G401.6 (cell line): ENCODE results near the gene PNPLA5.
"Not testable (repeated sequence)": the region's sequence is repeated elsewhere in the genome, so short reads cannot be mapped to it uniquely, and the experiment has no call there.

Experiments used
- FAIRE-seq: peaks from 2 replicates; lab custom pipeline; 2012; peaks lifted over from hg19 to GRCh38; lab: Jason Lieb, UNC

Gene PNPLA5

DNA sequence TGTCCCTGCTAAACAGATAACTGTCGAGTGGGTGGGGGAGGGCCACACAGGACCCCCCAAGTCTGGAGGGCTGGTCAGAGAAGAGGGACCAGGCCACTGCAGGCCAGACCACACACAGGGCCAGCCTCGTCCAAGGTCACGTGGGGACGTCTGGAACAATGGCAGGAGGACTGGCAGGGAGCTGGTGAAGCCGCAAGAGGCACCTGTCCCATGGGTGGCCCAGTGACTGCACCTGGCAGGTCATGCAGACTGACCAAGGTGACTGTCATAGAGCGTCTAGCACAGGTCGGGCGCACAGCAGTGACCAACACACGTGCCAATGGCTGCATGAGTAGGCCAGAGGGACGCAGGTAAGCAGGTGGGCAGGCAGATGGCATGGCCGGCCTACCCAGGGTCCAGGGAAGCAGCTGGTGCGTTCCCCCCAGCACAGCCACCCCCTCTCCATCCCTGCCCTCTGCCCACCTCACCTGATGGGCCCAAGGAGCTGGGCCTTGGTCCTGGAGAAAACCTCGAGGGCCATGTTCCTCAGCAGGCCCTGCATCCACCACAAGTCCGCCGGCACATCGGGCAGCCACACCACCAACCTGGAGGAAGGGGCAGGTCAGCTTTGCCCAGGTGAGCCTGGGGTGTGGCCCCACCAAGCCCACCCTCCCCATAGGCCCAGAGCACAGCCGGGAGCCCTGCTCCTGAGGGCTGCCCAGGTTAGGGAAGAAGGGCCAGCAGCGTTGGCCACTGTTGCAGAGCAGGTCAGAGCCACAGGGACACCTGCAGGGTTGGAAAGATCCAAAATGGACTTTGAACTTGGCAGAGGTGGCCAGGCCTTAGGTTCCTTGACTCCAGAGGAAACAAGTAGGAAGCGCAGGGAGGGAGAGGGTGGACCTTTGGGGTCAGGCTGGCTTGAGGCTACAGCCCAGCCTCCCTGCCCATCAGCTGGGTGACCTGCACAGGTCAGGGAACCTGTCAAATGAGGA is 10.4 kb downstream of the PNPLA5 start:
- no peak for FAIRE-seq

DNA sequence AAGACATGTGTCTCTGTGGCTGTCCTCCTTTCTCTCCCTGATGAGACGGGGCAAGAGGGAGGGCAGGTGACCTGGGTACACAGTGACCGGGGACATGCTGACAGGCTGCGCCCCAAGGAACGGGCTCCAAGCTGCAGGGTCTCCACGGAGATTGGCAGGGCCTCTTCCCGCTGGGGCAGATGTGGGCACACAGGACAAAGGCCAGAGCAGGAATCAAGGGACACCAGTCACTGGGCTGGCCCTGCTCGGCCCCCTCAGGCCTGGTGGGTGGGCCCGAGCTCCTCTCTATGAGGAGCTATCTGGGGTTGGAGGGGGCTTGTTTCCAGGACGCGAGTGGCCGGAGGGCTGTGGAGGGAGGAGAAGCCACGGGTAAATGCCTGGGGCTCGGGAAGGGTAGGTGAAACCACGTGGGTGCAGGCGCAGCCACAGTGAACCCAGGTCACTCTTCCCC is 11.2 kb downstream of the PNPLA5 start:
- FAIRE-seq = no peak

DNA sequence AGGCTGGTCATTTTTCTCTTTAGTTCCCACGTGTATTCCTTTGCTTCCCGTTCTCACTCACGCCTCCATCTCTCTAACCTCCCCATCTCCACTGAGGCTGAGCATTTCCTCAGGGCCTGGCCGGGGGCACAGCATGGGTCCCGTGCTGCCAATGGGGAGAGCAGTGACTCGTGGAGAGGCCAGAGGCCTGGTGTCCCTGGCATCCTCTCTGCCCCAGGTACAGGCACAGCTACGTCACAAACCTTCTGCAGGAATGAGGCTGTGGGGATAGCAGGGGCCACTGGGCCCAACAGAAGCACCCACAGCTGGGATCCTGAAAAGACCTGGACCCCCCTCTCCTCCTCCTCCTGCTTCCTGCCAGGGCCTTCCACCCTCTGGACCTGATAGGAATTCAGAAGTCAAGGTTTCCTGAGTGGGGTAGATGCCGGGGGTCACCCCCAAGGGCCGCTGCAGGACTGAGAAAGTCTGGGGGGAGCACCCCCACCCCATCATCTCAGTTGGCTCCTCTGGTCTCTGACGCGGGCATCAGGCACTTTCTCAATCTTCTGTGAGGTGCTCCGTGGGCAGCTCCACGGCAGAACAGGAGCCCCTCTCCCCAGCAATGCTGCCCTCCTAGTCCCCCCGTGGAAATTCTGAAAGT is 11.8 kb downstream of the PNPLA5 start:
- no peak for FAIRE-seq

DNA sequence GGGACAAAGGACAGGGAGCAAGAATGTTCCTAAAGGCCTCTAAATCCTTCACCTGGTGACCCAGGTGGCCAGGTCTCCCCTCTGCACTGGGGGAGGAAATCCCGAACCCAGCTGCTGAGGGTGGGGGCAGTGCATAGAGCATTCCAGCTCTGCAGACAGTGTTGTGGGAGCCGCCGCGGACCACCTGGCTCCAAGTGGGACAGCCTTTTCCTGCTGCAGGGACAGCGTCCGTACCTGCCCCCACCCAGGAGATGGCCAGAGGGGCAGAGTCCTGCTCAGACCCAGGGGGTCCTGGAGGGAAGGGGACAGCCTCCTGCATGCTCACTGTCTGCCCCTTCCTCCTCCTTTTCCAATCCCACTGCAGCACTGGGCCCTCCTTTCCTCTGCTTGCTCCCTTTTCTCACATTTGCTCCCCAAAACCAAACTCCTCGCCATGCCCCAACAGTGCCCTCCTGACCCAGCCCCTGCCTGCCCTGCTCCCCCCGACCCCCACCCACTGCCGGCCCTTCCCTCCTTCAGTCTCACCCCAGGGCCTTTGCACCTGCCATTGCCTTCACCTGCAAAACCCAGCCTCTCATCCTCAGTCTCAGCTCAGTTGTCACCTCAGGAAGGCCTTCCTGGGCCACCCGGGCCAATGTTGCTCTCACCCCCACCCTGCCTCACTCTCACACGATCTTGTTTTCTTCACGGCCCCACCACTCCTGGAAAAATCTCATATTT is 12.8 kb downstream of the PNPLA5 start:
- no peak for FAIRE-seq

DNA sequence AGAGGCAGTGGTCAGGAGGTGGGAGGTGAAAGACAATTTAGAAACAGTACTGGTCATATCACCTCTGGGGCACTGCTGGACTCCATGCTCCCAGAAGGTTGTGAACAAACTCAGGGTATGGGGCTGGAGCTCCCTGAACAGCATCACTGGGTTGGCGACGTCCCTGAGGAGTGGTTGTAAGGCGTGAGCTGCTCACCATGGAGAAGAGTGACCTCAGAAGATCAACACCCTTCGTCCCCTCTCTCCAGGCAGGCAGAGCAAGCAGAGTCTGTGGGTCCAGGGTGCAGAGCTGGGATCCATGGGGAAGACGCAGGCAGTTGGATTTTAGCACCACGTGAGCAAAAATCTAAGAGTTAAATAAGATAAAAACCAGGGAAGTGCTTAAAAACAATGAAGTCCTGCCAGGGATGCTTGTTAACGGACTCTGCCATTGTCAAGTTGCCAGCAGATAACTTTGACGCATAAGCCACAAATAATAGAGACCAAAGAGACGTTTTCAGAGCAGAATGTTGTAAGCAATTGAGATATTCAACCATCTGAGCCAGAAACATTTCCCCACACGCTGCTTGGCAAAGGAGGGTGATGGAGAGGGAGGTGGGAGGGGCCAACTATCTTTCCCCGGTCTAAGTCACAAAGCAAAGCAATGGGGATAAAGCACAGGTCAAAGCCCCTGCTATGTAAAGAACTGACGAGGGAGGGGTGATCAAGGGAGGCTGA is 13.6 kb downstream of the PNPLA5 start:
- no peak for FAIRE-seq

DNA sequence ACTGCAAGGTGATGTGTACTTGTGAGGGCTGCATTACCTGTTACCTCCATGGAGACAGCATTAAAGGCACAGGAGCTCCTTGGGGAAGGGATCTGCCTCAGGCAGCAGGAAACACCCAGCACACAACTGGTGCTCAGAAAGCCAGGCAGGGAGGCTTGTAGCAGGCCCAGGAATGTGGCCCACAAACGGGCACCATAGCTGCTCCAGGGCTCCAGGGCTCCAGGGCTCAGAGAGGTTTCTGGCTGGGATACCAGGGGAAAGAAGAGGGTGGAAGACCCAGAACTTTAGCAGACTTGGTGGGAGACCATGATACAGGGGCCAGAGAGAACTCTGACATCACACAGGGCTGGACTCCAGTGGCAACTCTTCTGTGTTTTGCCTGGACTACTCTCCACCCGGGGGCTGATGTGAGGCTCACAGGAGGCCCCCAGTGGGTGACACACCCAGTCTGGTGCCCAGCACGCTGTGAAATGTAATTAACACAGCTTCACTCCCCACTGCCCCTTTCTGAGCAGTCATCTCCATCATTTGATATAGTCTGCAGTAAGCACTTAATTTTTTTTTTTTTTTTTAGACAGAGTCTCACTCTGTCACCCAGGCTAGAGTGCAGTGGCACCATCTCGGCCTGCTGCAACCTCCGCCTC is 14.8 kb downstream of the PNPLA5 start:
- no peak for FAIRE-seq

DNA sequence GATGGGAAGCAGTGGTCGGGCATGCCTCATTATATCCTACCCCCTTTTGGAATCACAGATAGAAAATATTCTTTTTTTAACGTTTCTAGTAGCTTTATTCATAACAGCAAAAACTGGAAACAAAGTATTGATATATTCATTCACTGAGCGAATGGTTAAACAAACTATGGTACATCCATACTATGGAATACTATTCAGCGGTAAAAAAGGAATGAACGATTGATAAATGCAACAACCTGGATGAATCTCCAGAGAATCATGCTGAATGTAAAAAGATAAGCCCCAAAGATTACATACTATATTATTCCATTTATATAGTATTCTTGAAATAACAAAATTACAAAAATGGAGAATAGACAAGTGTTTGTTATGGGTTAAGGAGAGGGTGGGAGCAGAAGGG is 22.0 kb downstream of the PNPLA5 start:
- FAIRE-seq = no peak

DNA sequence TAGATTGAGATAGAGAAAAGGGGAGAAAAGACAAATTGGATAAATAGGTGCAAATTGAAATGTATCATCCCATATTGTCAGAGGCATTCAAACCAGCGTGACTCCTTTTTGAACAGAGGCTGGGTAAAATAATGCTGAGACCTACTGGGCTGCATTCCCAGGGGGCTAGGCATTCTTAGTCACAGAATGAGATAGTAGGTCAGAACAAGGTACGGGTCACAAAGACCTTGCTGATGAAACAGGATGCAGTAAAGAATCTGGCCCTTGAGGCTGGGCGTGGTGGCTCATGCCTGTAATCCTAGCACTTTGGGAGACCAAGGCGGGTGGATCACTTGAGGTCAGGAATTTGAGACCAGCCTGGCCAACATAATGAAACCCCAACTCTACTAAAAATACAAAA is 22.8 kb downstream of the PNPLA5 start:
- not testable (repeated sequence) for FAIRE-seq

DNA sequence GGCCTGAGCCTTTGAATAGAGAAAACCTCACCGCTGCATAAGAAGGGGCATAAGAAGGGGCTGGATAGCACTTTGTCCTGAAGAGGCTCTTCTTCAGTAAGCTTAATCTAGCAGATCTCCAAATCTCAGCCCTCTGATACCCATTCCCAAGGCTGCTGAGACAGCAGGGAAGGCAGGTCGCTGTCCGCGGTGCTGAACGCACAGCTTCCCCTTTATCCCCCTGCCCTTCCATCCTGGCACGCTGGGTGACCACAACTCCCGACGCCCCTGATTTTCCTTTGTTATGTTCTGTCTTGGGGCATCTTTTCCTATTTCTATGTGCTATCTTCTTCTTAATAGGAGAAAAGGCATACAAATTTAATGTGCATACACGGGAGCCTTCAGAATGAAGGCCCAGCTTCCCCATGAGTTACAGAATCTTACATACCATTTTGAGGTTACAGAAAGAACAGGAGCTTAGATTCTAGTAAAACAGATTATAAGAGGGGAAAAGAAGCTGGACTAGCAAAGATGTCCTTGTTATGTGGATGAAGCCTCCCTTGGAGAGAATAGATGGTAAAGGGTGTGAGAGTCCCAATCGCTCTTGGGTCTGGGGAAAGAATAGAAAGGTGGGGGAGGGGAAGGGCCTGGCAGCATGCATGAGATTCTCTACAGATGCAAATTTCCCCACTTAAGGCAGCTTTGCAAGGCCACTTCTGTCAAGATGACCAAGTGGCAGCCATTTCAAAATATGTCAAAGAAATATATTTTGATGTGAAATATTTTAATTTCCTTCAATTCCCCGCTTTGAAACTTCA is 23.8 kb downstream of the PNPLA5 start:
- no peak for FAIRE-seq

DNA sequence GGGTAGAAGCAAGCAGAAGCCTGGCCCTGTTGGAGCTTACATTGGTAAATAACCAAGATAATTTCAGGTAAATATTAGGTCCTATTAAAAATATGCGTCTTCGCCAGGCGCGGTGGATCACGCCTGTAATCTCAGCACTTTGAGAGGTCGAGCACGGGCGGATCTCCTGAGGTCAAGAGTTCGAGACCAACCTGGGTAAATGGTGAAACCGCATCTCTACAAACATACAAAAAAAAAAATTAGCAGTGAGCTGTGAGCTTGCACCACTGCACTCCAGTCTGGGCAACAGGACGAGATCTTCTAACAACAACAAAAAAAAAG is 29.0 kb downstream of the PNPLA5 start:
- FAIRE-seq = no peak

DNA sequence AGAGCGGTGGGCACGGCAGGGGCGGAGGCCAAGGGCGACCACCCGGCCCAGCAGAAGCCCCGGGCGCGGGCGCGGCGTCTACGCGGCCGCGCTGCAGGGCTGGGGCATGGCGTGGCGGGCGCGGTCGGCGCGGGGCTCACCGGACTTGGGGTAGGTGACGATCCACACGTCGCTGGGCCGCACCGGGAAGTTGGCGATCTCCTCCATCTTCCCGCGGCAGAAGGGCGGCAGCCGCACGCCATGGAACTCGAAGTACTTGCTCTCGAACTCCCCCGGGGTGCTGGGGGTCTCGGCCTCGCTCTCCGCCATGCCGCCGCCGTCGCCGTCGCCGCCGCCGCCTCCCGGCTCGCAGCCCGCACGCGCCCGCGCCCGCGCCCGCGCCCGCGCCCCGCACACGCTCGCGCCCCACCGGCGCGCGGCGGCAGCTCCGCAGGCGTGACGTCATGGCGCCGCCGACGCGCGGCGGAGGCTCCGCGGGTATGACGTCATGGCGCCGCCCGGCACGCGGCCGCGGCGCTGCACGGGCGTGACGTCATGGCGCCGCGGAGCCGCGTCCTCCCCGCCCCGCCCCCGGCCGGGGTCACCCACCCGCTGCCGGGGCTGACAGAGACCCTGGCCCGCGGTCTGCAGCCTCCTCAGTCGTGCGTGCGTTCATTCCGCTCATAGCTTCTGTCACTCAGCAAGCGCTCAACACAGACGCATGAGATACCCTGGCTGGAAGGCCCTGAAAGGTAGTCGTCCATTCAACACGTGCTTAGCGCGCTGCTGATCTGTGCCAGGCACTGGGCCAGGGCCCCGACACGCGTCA is 29.5 kb downstream of the PNPLA5 start, which contains the start of gene SULT4A1:
SULT4A1 (minus strand) TSS at position 440 of the 808 bp plus-strand sequence; CDS start at position 309, 131 bp downstream.
- no peak for FAIRE-seq

DNA sequence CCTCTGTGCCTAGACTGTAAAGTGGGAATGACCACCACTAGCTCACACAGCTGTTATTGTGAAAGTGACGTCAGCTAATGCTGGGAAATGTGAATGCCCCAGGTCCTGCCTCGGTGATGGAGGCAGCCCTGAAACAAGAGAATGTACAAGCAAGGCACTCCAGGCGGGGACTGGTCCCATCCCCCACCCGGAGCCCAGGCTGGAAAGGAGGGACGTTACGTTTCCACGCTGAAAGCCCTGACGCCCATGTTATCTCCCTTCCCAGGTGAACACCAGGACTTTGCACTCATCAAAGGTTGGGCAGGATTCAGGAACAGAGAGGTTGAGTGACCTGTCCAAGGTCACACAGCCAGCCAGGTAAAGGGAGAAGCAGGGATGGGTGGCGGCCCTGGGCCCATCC is 30.3 kb downstream of the PNPLA5 start:
- FAIRE-seq = no peak

DNA sequence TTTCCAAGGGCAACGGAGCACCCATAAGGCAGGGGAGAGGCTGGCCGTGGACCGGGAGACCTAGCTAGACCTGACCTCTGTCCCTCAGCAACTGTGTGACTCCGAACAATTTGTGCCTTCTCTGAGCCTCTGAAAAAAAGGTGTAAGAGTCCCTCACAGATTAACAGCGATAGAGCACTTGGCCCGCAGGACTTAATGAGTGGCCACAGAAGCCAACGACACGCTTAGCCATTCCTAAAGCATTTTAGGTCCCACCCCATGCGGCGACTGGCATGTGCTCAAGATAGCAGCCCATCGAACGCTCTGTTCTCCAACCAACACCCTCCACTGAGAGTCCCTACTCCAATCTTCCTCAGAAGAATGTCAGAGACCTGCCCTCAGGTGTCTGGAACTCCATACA is 31.0 kb downstream of the PNPLA5 start:
- no peak for FAIRE-seq

DNA sequence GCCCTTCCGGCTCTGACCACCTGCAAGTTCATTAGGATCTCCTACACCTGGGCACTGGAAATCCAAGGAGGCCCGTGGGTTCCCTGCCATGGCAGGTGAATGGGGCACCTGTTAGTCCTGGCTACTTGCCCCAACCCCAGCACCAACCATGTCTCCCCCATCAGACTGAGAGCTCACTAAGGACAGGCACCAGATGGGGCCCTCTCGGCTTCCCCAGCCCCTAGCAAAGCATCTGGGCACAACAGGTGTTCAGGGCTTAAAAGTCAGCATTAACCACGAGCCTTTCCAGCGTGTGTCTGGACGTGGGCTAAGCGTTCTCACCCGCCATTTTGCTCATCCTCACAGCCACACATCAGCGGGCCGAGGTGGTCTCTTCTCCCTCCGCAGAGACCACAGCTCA is 31.7 kb downstream of the PNPLA5 start:
- FAIRE-seq = no peak

DNA sequence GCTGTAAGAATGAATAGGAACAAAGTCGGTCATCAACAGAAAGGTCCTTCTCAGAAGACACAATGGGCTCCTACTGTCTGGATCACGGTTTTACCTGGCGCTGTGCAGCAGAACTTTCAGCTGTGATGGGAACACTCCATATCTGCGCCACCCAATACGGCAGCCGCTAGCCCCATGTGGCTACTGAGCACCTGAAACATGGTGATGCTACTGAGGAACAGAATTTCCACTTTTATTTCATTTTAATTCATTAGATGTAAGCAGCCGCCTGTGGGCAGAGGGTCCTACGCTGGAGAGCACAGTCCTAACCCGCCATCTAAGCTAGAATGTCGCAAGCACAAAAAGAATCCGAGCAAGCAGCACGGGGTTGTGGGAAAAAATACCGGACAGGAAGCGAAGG is 32.2 kb downstream of the PNPLA5 start:
- FAIRE-seq = no peak

DNA sequence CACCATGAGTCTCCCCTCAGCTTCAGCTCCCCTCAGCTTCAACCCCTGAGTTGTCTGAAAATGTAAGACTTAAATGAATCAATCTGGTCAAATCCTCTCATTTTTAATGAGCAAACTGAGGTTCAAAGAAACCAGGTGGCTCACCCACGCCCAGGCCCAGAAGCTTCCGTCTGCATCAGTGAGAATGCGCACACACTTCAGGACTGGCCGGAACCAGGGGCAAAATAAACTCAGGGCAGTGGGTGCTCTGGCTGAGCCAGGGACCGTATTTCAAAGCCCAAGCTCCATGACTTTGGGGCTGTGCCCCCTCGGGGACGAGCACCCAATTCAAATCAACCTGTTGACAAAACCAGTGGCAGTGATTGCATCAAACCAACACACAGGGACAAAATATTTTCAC is 32.6 kb downstream of the PNPLA5 start:
- FAIRE-seq = no peak

DNA sequence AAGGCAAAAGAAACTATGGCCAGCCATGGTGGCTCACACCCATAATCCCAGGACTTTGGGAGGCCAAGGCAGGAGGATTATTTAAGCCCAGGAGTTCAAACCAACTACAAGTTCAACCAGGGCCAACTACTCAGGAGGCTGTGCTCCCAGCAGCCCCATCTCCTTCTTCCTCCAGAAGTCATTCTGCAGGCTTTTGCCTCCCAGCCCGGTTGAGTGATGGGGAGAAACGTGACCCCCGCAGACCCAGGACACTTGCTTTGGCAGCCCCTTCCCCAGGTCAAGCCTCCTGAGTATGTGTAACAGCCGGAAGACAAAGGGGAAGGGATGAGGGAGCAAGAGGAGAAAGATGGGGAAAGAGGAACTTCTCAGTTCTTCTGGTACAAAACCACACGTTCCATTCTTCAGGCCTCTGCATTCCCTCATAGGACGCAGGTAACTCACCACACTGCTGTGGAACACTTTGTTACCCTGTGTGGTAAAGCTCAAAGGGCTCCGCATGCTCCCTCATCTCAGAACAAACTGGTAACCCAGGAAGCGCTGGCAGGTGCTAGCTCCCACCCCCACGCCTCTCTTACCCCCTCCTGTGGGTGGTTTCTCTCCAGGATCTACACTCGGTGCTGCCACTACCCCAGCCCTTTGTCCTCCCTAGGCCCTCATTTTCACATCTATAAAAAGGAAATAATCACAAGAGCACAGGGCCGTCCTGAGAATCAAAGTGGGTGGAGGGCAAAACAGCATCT is 33.5 kb downstream of the PNPLA5 start:
- no peak for FAIRE-seq

DNA sequence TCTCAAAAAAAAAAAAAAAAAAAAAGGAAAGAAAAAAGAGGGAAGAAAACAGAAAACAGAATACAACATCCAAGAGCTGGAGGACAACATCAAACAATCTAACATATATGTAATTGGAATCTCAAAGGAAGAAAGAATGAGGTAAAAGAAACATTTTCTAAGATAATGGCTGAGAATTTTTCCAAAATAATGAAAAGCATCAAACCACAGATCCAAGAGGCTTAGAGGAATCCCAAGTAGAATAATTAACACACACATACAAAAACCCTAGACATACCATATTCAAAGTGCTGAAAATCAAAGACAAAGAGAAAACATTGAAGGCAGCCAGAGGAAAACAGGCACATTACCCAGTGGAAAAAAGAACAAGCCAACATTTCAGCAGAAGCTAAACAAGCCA is 34.4 kb downstream of the PNPLA5 start:
- FAIRE-seq = no peak

DNA sequence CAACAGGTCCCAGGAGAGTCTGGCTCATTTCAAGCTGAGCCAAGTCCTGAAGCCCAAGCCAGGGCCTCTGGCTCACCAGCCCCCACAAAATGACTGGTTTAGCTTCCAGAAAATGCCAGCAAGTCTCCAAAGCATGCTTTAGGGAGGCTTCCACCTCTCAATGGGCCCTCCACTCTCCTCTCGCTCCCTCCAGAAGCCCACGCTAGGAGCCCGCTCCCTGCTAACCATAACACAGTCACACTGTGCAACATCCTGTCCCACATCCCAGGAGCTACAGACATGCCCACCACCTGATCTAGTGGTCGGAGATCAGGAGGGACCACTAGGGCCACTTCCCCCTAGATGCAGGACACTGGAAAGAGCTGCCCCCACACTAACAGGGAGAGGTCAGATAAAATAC is 36.4 kb downstream of the PNPLA5 start:
- FAIRE-seq = no peak
